Measurements from ENCODE around the gene HACD2.

DNA sequence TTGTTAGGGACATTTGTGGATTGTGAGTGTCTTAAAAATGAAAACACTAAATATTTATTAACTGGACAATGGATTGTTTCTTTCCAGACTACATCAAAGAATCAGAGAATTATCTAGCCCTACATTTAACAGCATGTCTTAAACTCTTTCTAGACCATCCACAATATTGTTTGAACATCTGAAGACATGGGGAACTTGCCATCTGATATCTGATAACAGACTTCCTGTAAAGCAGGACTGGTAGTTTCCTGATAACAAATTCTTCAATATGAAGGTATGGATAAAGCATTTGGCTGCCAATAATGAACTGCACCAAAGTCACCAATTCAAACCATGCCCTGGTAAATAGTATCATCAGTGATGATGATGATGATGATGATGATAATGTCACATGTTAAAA, 26.2 kb upstream of the HACD2 start:
- TF ChIP-seq POLR2AphosphoS5 (IDR thresholded peaks at IDR 0.05; ENCODE audit: low read depth, low read length) (no peak), CEBPB (IDR thresholded peaks at IDR 0.05; ENCODE audit: low read depth) (no peak), FOSL1 (IDR thresholded peaks at IDR 0.05; ENCODE audit: low read depth) (no peak), JUND (IDR thresholded peaks at IDR 0.05) (no peak)

Measured in HCT116 (cell line).